ENCODE data around the gene GZF1.
"Not testable (repeated sequence)": the region's sequence is repeated elsewhere in the genome, so short reads cannot be mapped to it uniquely, and the experiment has no call there.

Gene GZF1

DNA sequence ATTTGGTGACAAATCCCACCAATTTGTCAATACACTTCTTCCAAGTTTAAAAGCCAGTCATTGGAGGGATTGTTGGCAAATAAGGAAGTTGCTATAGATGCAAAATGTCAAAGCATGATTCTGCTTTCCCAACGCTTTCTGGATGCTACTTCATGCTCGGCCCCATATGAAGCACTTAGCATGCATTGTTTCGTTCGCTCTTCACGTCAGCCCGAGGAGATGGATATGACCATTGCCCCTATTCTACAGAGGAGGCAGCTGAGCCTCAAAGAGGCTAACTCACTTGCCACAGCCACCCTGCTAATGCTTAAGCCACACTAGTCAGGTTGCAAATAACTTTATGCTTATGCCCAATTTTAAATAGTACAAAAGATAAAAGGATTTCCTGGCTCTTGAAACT, 14.2 kb upstream of the GZF1 start:
- DNase-seq: no peak

DNA sequence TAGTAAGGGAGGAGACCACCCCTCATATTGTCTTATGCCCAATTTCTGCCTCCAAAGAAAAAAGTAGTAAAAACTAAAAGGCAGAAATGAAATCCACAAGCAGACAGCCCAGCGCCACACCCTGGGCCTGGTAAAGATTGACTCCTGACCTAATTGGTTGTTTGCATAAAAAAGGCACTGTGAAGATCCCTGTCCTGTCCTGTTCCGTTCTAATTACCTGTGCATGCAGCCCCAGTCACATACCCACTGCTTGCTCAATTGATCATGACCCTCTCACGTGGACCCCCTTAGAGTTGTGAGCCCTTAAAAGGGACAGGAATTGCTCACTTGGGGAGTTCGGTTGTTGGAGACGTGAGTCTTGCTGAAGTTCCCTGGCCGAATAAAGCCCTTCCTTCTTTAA, 13.5 kb upstream of the GZF1 start:
- not testable (repeated sequence) for DNase-seq

DNA sequence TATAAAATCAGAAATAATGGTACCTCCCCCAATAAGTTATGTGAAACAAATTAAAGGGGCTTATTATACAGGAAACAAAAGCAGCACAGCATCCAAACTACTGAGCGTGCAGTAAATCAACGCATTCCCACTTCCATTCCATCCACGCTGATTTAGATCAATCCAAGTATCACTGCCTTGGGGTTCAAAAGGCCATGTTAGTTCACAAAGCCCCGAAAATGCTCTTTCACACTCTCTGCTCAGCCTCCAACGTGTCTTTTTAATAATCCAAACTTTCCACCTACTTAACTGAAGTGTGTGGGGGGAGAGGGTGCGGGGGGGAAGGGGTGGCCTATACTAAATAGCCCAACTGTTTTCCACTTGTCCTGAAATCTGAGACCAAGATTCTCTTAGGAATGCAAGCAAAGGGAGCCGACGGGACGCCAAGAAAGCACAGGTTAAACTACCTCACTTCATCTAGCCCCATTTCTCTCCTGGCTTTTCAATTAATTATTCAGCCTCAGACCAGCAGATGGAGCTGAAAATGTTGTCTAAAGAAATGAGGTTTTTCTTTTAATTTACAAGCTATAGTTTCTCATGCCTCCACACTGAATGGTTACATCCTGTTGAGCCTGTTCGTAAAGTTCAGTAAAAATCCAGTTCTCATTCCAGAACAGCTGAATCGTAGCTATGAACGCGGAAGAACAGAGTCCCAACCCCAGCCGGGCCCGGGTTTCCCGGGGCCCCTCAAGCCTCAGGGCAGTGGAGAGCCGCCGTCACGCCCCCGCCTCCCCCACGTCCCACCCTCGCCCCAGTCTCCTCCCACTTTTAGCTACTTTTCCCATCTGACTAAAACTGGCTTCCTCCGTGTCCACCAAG, 12.4 kb upstream of the GZF1 start:
- DNase-seq: no peak

DNA sequence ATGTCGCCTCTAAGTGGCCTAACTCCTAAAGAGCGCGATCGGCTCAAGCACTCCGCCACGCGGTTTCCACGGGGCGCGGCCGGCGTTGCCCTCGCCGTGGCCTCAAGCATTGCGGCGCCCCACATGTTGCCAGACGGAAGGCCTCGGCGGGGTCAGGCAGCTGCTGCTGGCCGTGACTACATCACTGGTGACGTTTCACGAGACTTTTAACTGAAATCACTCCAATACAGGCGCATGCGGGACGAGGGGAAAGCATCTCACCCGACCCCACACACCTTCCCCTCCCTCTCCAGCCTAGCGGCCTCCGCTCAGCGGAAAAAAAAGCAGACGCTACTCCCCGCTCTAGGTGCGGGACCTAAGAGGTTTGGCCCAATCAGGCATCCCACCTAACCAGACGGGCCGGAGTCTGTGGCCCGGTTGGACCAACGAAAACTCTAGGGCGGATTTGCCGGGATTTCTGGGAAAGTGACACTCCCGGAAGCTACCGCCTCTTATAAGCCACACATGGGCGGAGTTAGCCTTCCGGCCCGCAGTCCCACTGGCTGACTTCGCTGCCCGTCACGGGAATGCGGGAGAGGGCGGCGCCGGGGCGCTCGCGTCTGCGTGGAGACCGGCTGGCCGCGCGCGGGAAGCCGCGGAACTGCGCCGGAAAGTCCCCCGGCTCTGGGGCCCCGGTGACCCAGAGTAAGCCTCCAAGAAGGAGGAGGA, 11.6 kb upstream of the GZF1 start, which contains the start of gene NXT1:
Gene NXT1 (plus strand): TSS at position 596 of the 708 bp plus-strand sequence. CDS start 3,251 bp downstream, outside the sequence.
- peak; percentile 99 for DNase-seq

DNA sequence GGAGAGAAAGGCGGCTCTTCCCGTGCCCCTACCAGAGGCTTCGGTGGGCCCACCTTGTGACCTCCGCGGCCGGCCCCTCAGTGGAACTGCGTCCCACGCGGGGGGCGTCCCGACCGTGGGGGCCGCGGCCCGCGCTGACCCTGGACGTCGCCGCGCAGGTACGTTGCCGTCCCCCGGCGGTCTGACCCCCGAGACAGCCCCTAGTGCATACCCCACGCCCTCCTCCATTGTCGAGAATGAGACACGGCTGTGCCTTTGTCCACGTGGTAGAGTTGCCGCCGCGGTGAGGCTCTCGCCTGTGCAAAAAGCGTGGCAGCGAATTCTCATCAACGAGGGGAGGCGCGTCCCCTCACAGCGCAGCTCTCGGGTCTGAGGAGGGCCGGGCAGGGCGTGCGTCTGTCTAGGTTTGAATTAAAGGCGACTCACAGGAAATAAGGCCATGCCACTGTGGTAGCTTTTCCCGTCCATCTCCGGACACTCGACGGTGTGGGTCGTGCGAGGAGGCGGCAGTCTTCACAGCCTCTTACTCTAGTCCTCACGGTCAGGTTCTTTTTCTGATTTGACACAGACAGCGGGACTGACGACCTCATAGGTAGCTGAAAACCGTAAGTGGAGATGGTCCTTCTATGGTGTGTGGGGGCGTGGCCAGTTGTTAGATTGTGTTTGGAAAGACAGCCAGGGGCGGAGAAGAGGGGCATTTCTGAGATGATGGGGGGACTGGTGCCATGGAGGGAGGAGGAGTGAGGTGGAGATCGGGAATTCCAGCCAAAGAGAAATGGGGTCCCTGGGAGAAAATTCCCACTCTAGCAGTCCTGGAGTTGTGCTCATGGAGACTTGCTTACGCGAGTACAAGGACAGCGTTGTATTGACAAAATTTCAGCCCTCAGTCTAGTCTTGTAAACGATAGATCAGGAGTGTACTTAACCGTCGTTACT, 10.8 kb upstream of the GZF1 start:
- DNase-seq: peak; percentile 22

DNA sequence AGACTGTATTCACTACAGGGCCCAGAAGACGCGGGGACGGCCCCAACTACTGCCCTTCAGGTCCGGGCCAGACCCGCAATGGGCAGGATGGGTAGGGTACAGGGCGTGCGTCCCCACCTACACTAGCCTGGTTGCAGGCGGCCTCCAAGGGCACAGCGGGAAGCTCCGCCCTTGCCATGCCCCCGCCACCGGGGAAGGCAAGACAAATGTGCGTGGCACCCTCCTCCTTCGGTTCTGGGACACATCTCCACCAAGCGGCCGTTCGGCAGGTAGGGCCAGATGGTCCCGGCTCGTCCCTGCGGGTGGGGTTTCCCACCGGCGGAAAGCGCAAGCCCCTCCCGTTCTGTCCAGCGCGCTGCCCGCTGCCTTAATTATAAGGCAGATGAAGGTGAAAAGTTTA, 5.8 kb upstream of the GZF1 start:
- no peak for DNase-seq

DNA sequence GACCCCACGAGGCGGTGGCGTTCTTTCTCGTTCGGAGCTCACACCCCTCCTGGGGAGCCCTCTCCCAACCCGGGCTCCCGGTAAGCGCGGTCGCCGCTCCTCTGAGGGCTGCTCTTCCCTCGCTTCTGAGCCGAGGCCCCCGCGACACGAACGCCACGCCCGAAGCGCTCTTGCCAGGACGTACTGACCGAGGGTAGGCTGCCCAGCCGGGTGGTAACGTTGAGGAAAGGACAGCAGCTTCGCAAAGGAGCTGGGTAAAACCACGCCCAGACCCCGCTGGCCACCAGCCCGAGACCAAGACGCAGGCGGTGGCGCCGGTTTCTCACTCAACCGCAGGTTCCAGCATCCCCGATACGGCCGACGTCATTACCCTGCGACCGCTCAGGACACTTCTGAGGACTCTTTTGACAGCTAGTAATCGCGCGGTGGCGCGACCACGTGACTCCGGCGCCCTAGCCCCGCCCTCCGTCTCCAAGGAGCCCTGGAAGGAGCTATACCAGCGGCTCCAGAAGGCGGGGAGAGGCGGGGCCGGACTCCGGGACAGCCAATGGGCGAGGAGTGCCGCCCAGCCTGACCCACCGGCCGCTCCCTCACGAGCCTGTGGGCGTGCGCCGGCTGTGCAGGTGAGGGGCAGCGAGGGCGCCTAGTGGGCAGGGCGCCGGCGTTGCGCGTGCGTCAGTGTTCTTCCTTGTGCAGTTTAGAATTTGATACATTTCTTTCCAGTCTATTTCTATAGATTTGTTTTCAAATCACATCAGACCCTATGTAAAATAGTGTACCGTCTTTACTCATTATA, 4.0 kb upstream of the GZF1 start:
- DNase-seq: peak; percentile 99

DNA sequence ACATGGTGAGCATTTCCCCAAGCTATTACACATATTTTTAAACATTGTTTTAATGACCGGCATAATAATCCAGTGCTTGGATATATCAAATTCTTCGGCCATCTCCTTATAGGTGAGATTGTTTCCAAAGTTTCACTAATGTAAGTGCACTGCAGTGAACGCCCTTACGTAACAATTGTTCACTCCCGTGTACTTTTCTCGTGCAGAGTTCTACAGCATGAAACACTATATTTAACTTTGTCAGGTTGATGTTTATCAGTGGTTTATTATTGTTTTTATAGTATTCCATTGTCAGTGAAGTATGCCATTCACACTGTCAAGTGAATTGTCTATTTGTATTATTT, 3.4 kb upstream of the GZF1 start:
- no peak for DNase-seq

DNA sequence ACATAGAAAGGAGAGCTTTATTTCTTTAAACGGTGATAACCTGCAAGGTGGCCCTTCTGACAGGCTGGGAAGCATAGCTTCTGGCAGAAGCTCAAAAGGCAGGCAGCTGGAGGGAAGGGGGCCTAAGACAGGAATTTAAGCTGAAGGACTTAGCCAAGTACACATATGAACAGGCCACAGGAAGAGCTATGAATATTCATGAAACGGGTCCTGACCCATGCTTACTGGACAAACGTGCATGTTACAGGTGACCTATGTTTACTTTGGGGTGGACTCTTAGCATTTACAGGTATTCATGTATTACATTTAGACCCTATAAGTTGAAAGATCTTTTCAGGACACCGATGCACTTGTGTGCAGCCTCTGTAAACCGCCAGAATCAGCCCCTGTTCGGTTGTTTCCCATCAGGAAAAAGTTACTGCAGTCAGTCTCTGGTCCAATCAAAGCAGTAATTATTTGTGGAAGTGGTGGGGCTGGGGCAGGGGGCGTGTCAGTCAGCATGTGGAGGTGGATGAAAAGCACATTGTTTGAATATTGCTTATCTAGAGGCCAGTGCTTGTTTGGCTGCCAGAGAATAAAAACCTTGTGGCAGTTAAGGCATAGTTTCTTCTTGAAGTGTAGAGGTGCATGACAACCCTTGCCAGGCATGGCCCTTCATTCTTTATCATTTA, 2.9 kb upstream of the GZF1 start:
- DNase-seq: no peak

DNA sequence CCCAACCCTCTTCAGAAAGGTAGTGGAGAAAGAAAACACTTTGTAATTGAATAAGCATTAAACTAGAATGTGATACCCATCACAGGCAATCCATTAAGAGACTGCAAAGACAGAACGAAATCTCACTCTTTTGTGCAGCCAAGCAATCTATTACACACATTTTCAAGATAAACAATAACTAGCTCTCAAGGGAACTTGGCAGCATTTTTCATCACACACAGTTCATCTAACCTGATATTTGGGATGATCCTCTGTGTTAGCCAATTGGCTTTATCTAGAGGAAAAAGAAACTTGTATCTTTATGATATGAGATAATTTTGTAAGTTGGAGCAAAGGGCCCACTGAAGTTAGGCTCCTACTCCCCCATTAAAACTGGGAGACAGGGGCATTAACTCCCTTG, 1.5 kb upstream of the GZF1 start:
- no peak for DNase-seq

DNA sequence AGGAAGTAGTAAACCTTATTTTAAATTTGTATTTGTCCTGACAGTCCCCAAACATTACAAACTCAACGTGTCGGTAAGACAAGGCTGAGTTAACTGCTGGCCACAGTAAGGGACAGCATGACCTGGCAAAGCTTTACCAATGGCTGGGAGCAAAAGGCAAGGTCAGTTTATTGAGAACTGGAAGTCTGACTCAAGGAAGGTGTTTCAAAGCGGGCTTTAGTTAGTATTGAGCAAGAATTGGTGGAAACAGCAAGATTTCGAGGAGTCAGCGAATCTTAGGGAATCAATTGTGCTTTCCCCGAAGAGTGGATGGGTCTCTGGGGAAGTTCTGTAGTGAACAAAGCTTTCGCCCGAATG, 885 bp upstream of the GZF1 start:
- peak; percentile 4 for DNase-seq

DNA sequence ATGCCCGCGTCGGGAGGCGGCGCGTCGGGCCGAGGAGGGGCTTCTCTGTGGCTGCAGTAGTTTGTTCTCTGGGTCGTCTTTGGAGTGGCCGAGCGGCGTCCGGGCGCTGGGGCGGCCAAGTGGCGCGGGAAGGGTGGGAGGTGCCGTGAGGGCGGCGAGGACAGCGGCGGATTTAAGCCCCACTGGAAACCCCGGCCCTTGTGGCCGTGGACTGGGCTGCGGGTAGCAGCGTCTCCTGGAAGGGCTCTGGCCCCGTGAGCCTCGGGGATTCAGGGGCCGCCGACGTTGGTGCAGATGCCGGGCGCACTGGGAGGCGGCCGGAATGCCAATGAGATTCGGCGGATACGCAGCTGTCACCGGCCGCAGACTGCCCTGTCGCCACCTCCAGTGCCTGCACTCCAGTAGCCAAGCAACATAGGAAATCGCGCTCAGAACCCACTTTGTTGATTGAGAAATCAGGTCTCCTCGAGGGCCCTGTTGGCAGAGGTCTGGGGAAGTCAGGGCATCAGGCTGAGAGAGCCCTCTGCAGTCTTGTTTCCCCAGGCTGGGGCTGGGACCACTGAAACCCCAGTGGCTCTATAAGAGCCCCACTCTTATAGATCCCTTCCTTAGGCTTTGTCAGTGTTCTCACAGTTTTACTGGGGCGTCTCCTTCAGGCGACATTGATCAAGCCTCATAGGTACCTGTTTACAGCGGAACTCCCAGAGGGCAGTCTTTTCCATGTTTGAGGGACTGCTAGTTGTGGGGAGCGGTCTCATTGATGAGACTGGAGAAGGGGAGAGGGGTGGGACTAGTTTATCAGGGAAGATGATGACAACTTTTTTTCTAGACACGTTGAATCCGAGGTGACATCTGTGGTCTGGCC, 642 bp downstream of the GZF1 start:
- peak; percentile 4 for DNase-seq

DNA sequence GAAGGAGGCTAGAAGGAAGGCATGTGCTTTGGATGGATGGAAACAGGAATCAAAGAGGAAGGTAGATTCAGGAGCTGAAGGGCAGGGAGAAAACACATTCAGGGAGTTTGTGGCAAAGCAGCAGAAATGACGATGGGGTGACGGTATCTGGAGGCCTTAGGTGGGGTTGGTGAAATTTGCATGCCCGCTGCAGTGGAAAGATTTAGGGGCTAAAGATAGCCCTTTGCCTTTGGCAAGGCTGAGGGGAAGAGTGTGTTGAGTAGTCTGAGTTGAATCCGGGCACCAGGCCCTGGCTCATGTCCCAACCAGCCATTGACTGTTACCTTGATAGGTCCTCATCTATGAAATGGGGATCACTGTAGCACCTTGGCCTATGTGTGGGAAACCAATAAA, 1.3 kb downstream of the GZF1 start:
- no peak for DNase-seq

DNA sequence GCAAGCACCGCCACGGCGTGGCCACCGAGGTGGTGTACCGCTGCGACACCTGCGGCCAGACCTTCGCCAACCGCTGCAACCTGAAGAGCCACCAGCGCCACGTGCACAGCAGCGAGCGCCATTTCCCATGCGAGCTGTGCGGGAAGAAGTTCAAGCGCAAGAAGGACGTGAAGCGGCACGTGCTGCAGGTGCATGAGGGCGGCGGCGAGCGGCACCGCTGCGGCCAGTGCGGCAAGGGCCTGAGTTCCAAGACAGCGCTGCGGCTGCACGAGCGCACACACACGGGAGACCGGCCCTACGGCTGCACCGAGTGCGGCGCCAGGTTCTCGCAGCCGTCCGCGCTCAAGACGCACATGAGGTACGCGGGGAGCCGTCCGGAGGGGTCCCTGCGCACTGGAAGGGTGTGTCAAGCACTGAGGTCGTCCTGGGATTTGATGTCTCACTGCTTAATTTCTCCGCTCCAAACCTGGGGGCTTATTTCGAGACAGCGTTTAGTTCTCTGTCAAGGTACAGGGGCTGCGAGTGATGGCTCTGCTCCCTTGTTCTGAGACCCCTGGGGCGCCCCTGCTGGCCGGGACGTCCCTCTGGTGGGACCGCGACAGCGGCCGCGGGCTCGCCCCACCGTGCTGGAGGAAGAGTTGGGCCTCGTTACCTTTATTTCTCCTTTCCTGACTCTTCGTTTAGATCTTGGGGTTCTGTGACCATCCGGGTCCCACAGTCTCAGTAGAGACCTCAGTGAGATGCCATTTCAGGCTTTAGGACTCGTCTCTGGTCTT, 3.6 kb downstream of the GZF1 start:
- no peak for DNase-seq

DNA sequence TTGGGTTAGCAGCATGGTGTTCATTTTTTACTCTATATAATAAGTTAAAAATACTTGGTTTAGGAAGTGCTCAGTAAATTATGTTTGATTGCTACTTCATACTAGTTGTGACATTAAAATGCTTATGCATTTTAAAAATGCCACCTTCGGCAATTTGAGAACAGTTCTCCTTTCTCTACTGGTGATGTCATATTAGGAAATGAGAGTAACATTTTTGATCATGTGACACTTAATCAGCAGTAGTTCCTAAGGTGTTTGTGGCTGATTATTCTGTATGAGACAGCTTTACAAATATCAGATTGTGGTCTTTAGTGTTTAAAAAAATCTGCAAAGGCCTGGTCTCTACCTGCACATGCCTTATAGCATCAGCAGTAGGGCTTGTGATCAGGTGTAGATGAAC, 4.4 kb downstream of the GZF1 start:
- DNase-seq: no peak

DNA sequence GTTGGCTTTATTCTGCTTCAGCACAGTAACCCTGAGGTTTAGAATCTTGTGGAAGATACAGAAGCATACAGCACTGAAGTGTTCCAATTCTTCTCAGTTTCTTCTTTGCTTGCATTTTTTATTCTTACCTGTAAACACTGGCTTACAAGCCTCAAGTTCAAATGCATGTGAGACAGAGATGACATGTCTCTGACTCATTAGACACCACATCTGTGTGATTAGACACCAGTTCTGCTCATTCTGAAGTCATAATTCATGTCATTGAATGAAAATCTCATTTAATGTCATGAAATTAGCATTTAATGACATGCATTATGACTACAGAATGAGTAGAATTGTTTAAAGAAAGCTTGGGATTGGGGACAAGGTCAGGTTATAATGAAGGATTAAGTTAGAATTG, 5.8 kb downstream of the GZF1 start:
- DNase-seq: peak; percentile 20

DNA sequence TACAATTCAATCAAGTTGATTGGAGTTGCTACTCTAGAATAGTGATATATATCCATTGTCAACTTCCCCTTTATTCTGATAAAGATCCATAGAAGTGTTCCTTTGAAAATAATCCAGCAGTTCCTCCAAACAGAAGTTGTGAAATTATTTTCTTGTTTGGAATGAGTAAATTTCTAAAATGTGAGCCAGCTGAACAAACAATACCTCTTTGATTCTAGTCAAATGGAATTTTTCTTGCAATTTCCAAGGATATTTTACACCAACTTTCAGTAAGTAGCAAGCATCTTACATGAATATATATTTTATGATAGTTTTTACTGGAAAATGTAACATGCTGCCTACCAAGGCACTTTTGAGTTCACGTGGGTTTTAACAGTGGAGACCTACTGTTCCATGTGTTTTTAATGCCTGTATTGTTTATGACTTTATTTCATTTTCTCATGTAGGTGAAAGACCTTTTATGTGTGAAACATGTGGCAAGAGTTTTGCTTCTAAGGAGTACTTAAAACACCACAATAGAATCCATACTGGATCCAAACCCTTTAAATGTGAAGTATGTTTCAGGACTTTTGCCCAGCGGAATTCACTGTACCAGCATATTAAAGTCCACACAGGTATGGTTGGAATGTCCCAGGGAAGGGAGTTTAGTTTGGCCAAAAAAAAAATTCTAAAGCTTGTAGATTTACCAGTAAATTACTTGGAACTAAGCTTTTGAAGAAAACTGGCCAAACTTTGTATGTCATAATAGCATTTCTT, 6.5 kb downstream of the GZF1 start:
- no peak for DNase-seq

DNA sequence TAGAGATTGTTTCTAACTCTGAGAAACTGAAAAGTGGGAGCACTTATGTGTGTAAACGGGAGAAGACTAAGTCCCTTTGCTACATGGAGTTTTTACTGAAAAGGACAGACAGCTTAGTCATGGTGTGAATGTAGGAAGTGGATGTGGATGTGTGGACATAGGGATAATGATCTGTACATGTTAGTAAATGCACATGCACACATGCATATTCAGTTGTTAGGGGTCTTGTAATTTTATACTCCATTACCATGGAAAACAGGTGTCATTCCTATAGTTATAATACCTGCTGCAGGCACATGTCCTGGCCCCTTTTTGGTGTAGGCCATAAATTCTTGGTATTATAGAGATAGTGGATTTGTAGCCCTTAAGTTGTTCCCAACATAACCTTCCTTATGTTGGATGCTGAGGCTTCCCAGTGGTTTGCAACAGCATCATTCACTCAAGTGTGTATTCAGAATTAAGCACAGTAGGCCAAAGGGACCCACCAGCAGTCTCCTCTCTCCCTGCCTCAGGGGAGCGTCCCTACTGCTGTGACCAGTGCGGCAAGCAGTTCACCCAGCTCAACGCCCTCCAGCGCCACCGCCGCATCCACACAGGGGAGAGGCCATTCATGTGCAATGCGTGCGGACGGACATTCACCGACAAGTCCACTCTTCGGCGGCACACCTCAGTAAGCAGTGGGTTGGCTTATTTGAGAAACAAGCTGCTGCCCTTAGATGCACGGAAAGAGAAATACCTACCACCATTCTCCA, 7.3 kb downstream of the GZF1 start:
- no peak for DNase-seq

DNA sequence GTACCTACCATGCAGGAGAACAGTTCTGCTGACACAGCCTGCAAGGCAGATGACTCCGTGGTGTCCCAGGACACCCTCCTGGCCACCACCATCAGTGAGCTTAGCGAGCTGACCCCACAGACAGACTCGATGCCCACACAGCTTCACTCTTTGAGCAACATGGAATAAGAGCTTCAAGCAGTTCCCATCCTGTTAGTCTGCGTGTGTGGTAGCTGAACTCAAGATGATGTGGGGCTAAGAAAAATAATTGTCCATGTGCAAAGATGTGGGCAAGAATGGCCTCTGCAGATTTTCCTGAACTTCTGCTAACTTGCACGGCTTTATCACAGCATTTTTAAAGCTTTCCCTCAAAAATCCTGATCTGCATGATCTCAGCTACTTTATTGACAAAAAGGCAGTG, 8.3 kb downstream of the GZF1 start:
- no peak for DNase-seq

Measured in fibroblast of upper back skin (primary cell).